Measurements from ENCODE around the gene CDK1. TPM values are rescaled to one million over a fixed set of nuclear protein-coding genes. Genes with fewer than 3 reads are reported as not detected.
A peak's percentile ranks its signal among the peaks of the same experiment; 100 is the strongest.

The CDK1 gene
- total and polyA plus RNA-seq, 7 experiments from 2014 or later, result 0.15 to 90.7 (median 1.1) TPM

DNA sequence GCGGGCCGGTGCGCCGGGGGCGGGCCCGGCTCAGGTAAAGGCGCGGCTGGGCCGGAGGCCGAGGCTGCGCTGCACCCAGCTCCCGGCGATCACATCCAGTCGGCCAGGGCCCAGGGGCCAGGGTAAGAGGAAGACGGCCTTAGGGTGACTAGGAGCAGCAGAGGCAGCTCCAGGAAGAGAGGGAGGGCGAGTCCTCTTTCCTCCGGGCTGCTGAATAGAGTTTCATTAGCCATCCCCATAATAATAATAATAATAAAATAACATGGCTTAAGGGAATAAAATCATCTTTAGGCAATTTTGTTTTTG is 44.8 kb upstream of the CDK1 start:
- peaks cover 0 to 6% (median 0%) of the 10 kb centered on the region in 3 experiments for H3K36me3 ChIP-seq (ENCODE audit: control insufficient read depth in 2 of 3, insufficient read depth in 3 of 3, low read length in 3 of 3)
- Mint-ChIP-seq H3K9me3 (no peaks in the 10 kb centered on the region), H3K4me3 (peak overlapping the region; percentile 59 to 96 (median 80)), H3K36me3 (peaks cover 0 to 13% (median 0%) of the 10 kb centered on the region in 5 donors), H3K27me3 (peaks cover 0 to 7% (median 2%) of the 10 kb centered on the region in 5 donors), H3K27ac (peak overlapping the region in 4 of 9 donors; percentile 8 to 65 (median 38)), H3K4me1 (peaks cover 15 to 39% (median 30%) of the 10 kb centered on the region in 7 donors)
- CTCF ChIA-PET, result interaction anchor here (0.6 kb wide), 1 partner anchor 152 kb away, joined by 3 read pairs; no protein-coding TSS in a partner anchor
- POLR2A ChIA-PET, result interaction anchor here (0.6 to 1.8 kb wide), 5 partner anchors 12 to 84 kb away, joined by 3 to 5 read pairs (median 3); no protein-coding TSS in a partner anchor
- intact Hi-C loops (cut with micrococcal nuclease), result loop anchor here (2.0 to 5.0 kb wide), 7 partner anchors 25 to 827 kb away; partner anchors contain the start of genes CCDC6 (in 2 of the 2) and CDK1 (in 1 of the 2)
- H3K27ac ChIP-seq (ENCODE audit: low read depth, low read length), result peak overlapping the region; percentile 89
- DNase-seq (peak in 2 of 9 donors; percentile 29 to 59), ATAC-seq (no peak)
- H3K9me3 ChIP-seq (ENCODE audit: control insufficient read depth in 2 of 3, low read length in 3 of 3), result no peaks in the 10 kb centered on the region
- H3K4me3 ChIP-seq (ENCODE audit: low read length), result peak overlapping the region; percentile 63
- no peaks in the 10 kb centered on the region for H3K27me3 ChIP-seq (ENCODE audit: control insufficient read depth in 2 of 2, insufficient read depth in 2 of 2, low read length in 2 of 2)
- H3K4me1 ChIP-seq (ENCODE audit: control insufficient read depth in 2 of 2, insufficient read depth in 2 of 2, low read length in 2 of 2), result peaks cover 16 to 33% of the 10 kb centered on the region in 2 donors

DNA sequence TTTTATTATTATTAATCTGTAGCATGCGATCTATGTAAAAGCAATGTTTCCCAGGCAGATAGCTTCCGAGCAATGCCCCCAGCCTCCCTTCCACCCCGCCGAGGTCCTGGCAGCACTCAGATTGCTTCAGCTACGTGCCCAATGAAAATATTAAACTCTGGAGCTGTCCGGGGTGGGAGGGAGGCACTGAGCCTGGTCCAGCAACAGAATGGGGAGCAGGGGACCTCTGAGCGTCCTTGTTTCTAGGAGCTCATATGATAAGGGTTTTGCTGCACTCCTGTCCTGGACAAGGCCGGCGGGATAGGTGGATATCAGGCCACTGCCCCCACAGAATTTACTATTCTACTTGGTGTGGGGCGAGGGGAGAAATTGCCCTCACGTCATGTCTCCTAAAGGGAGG is 44.5 kb upstream of the CDK1 start:
- no peak for DNase-seq
- peak overlapping the region; percentile 58 to 96 (median 70) for H3K4me3 Mint-ChIP-seq
- Histone ChIP-seq H3K4me1 (ENCODE audit: control insufficient read depth in 2 of 2, insufficient read depth in 2 of 2, low read length in 2 of 2) (peaks cover 12 to 30% of the 10 kb centered on the region in 2 donors), H3K36me3 (ENCODE audit: control insufficient read depth in 2 of 3, insufficient read depth in 3 of 3, low read length in 3 of 3) (peaks cover 0 to 6% (median 0%) of the 10 kb centered on the region in 3 experiments), H3K27ac (ENCODE audit: low read depth, low read length) (peak overlapping the region; percentile 89), H3K9me3 (ENCODE audit: control insufficient read depth in 2 of 3, low read length in 3 of 3) (no peaks in the 10 kb centered on the region), H3K27me3 (ENCODE audit: control insufficient read depth in 2 of 2, insufficient read depth in 2 of 2, low read length in 2 of 2) (no peaks in the 10 kb centered on the region), H3K4me3 (ENCODE audit: low read length) (no peak overlapping the region)
- CTCF ChIA-PET, result interaction anchor here (0.6 kb wide), 1 partner anchor 153 kb away, joined by 3 read pairs; no protein-coding TSS in a partner anchor
- no peaks in the 10 kb centered on the region for H3K9me3 Mint-ChIP-seq
- POLR2A ChIA-PET, result interaction anchor here (0.5 to 1.8 kb wide), 4 partner anchors 12 to 25 kb away, joined by 3 to 5 read pairs (median 3); no protein-coding TSS in a partner anchor
- no peak for ATAC-seq
- H3K36me3 Mint-ChIP-seq, result peaks cover 0 to 13% (median 0%) of the 10 kb centered on the region in 5 donors
- peaks cover 15 to 35% (median 26%) of the 10 kb centered on the region in 7 donors for H3K4me1 Mint-ChIP-seq
- H3K27me3 Mint-ChIP-seq, result peaks cover 0 to 7% (median 2%) of the 10 kb centered on the region in 5 donors
- intact Hi-C loops (cut with micrococcal nuclease), result loop anchor here (2.0 to 5.0 kb wide), 7 partner anchors 25 to 827 kb away; partner anchors contain the start of genes CCDC6 (in 2 of the 2) and CDK1 (in 1 of the 2)
- peak overlapping the region in 7 of 9 donors; percentile 5 to 67 (median 45) for H3K27ac Mint-ChIP-seq

DNA sequence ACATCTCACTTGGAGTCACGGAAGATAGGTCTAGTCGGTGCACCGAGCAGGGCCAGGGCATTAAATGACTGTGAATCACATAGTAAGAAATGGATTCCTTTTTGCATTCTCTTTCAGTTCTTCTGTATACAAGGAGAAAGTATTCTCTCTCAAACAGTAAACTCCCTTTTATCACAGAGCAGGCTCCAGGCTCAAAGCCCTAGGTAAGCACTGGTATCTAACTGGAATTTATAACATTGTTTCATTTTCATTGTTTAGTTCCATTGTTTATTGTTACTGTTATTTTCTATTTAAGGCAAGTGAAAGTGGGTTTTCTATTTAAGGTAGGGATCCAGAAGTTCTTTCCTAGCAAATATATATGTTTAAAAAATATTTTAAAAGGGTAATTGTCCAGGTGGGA is 44.1 kb upstream of the CDK1 start:
- Mint-ChIP-seq H3K4me3 (peak overlapping the region; percentile 58 to 96 (median 70)), H3K27me3 (peaks cover 0 to 7% (median 4%) of the 10 kb centered on the region in 5 donors), H3K9me3 (no peaks in the 10 kb centered on the region), H3K36me3 (peaks cover 0 to 11% (median 0%) of the 10 kb centered on the region in 5 donors), H3K27ac (peak overlapping the region in 7 of 9 donors; percentile 5 to 67 (median 45)), H3K4me1 (peaks cover 15 to 31% (median 22%) of the 10 kb centered on the region in 7 donors)
- ATAC-seq (no peak), DNase-seq (no peak)
- H3K27ac ChIP-seq (ENCODE audit: low read depth, low read length), result no peak overlapping the region
- CTCF ChIA-PET, result no interaction called here
- POLR2A ChIA-PET, result interaction anchor here (0.5 to 1.8 kb wide), 2 partner anchors 14 to 25 kb away, joined by 3 to 5 read pairs; no protein-coding TSS in a partner anchor
- no peaks in the 10 kb centered on the region for H3K27me3 ChIP-seq (ENCODE audit: control insufficient read depth in 2 of 2, insufficient read depth in 2 of 2, low read length in 2 of 2)
- H3K4me1 ChIP-seq (ENCODE audit: control insufficient read depth in 2 of 2, insufficient read depth in 2 of 2, low read length in 2 of 2), result peaks cover 8 to 26% of the 10 kb centered on the region in 2 donors
- peaks cover 0 to 6% (median 0%) of the 10 kb centered on the region in 3 experiments for H3K36me3 ChIP-seq (ENCODE audit: control insufficient read depth in 2 of 3, insufficient read depth in 3 of 3, low read length in 3 of 3)
- no peak overlapping the region for H3K4me3 ChIP-seq (ENCODE audit: low read length)
- intact Hi-C loops (cut with micrococcal nuclease), result loop anchor here in 1 of 2 donors (5.0 kb wide), 2 partner anchors 162 to 827 kb away; partner anchors contain the start of gene CCDC6
- H3K9me3 ChIP-seq (ENCODE audit: control insufficient read depth in 2 of 3, low read length in 3 of 3), result no peaks in the 10 kb centered on the region

DNA sequence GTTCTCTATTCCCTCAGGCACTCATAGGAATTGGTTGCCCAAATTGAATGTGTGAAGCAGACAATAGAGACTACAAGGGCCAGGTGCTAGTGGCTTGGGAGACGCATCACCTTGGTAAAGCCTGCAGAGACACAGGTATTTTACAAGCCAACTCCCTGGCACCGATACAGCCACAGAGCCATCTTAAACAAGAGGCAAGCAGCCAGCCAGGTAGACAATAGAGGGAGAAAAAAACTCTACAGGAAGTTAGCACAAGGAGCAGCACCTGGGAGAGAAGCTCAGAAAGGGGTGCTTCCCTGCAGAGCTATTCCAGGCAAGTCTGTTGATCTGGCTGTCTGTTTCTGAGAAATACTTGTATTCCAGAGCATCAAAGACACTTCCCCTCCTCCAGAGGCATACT is 43.0 kb upstream of the CDK1 start:
- Mint-ChIP-seq H3K4me1 (peaks cover 9 to 22% (median 15%) of the 10 kb centered on the region in 7 donors), H3K27me3 (peaks cover 0 to 7% (median 4%) of the 10 kb centered on the region in 5 donors), H3K4me3 (no peak overlapping the region), H3K9me3 (no peaks in the 10 kb centered on the region), H3K27ac (no peak overlapping the region), H3K36me3 (peaks cover 0 to 4% (median 0%) of the 10 kb centered on the region in 5 donors)
- ATAC-seq, result no peak
- intact Hi-C loops (cut with micrococcal nuclease), result no loop called here
- no peak for DNase-seq
- H3K4me1 ChIP-seq (ENCODE audit: control insufficient read depth in 2 of 2, insufficient read depth in 2 of 2, low read length in 2 of 2), result peaks cover 0 to 16% of the 10 kb centered on the region in 2 donors
- peaks cover 0 to 6% (median 0%) of the 10 kb centered on the region in 3 experiments for H3K36me3 ChIP-seq (ENCODE audit: control insufficient read depth in 2 of 3, insufficient read depth in 3 of 3, low read length in 3 of 3)
- no peak overlapping the region for H3K27ac ChIP-seq (ENCODE audit: low read depth, low read length)
- POLR2A ChIA-PET, result no interaction called here
- no peaks in the 10 kb centered on the region for H3K27me3 ChIP-seq (ENCODE audit: control insufficient read depth in 2 of 2, insufficient read depth in 2 of 2, low read length in 2 of 2)
- no peak overlapping the region for H3K4me3 ChIP-seq (ENCODE audit: low read length)
- H3K9me3 ChIP-seq (ENCODE audit: control insufficient read depth in 2 of 3, low read length in 3 of 3), result no peaks in the 10 kb centered on the region
- CTCF ChIA-PET, result no interaction called here

DNA sequence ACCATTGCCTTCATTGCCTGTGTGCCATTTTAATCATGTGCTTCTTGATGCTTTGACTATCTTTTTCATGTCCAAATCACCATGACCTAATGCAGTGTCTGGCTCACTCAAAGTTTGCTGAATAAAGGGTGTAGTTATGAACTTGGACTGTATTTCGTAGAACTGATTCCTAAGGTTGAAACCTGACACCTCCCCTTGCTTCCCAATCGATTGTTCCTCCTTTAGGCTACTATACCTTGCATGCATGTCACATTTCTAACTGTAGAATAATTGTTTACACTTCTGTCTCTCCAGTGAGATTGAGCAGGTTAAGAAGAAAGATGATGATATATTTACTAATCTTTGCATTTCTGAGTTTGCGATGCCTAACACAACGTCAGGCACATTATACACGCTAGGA is 41.0 kb upstream of the CDK1 start:
- intact Hi-C loops (cut with micrococcal nuclease), result no loop called here
- DNase-seq, result no peak
- Mint-ChIP-seq H3K36me3 (peaks cover under 1 to 12% (median 7%) of the 10 kb centered on the region in 5 donors), H3K27me3 (peaks cover 0 to 9% (median 3%) of the 10 kb centered on the region in 5 donors), H3K4me3 (no peak overlapping the region), H3K9me3 (no peaks in the 10 kb centered on the region), H3K4me1 (peaks cover 0 to 10% (median 3%) of the 10 kb centered on the region in 7 donors), H3K27ac (no peak overlapping the region)
- ATAC-seq, result no peak
- no peak overlapping the region for H3K4me3 ChIP-seq (ENCODE audit: low read length)
- POLR2A ChIA-PET, result no interaction called here
- peaks cover 0 to 6% (median 0%) of the 10 kb centered on the region in 3 experiments for H3K36me3 ChIP-seq (ENCODE audit: control insufficient read depth in 2 of 3, insufficient read depth in 3 of 3, low read length in 3 of 3)
- peaks cover 0 to 6% of the 10 kb centered on the region in 2 donors for H3K4me1 ChIP-seq (ENCODE audit: control insufficient read depth in 2 of 2, insufficient read depth in 2 of 2, low read length in 2 of 2)
- CTCF ChIA-PET, result no interaction called here
- no peaks in the 10 kb centered on the region for H3K27me3 ChIP-seq (ENCODE audit: control insufficient read depth in 2 of 2, insufficient read depth in 2 of 2, low read length in 2 of 2)
- H3K27ac ChIP-seq (ENCODE audit: low read depth, low read length), result no peak overlapping the region
- no peaks in the 10 kb centered on the region for H3K9me3 ChIP-seq (ENCODE audit: control insufficient read depth in 2 of 3, low read length in 3 of 3)

DNA sequence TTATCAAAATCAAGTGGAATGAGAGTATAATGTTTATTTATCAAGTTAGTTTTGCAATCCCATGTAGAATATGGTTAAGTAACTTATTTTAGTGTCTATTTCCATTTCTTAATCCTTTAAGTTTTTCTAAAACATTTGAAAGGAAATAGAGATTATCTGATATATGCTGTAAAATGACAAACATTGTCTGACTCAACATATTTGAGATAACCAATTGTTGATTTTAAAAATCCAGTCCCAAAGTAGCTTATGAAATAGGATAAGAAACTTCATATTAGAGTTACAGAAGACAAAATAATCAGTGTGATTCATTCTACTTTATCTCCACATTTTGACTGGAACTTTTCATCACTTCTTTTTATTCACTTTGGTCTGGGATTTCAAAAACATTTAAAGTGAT is 38.7 kb upstream of the CDK1 start:
- peaks cover 0 to 9% (median 0%) of the 10 kb centered on the region in 5 donors for H3K27me3 Mint-ChIP-seq
- peaks cover 0 to 11% (median 0%) of the 10 kb centered on the region in 7 donors for H3K4me1 Mint-ChIP-seq
- CTCF ChIA-PET, result no interaction called here
- no peaks in the 10 kb centered on the region for H3K27me3 ChIP-seq (ENCODE audit: control insufficient read depth in 2 of 2, insufficient read depth in 2 of 2, low read length in 2 of 2)
- POLR2A ChIA-PET, result no interaction called here
- intact Hi-C loops (cut with micrococcal nuclease), result no loop called here
- DNase-seq (no peak), ATAC-seq (no peak)
- no peak overlapping the region for H3K4me3 ChIP-seq (ENCODE audit: low read length)
- H3K9me3 Mint-ChIP-seq, result no peaks in the 10 kb centered on the region
- H3K36me3 ChIP-seq (ENCODE audit: control insufficient read depth in 2 of 3, insufficient read depth in 3 of 3, low read length in 3 of 3), result no peaks in the 10 kb centered on the region
- peaks cover 3 to 18% (median 12%) of the 10 kb centered on the region in 5 donors for H3K36me3 Mint-ChIP-seq
- H3K4me1 ChIP-seq (ENCODE audit: control insufficient read depth in 2 of 2, insufficient read depth in 2 of 2, low read length in 2 of 2), result peaks cover 0 to 6% of the 10 kb centered on the region in 2 donors
- H3K27ac ChIP-seq (ENCODE audit: low read depth, low read length), result no peak overlapping the region
- no peaks in the 10 kb centered on the region for H3K9me3 ChIP-seq (ENCODE audit: control insufficient read depth in 2 of 3, low read length in 3 of 3)
- no peak overlapping the region for H3K27ac Mint-ChIP-seq
- no peak overlapping the region for H3K4me3 Mint-ChIP-seq

All from naive thymus-derived CD4-positive, alpha-beta T cell (primary cell).